Activated naive CD8-positive, alpha-beta T cell treated with anti-CD3 and anti-CD28 coated beads for 36 hours (primary cell): ENCODE data around the gene TENM3. TPM values are rescaled to one million over a fixed set of nuclear protein-coding genes. Genes with fewer than 3 reads are reported as not detected.

Experiments used
- DNase-seq: peaks from one replicate; pipeline ENCODE4 v3.0.0; 2021
- H3K27ac Mint-ChIP-seq: one replicate; pipeline ENCODE4 v1.8.0; 2022; ENCODE audit warnings: mild to moderate bottlenecking, moderate library complexity, mixed read lengths
- H3K27me3 Mint-ChIP-seq: one replicate; pipeline ENCODE4 v1.8.0; 2022; ENCODE audit warnings: mild to moderate bottlenecking, mixed read lengths
- H3K36me3 Mint-ChIP-seq: one replicate; pipeline ENCODE4 v1.8.0; 2021; ENCODE audit warnings: mild to moderate bottlenecking, mixed read lengths
- H3K4me1 Mint-ChIP-seq: one replicate; pipeline ENCODE4 v1.8.0; 2021; ENCODE audit warnings: mixed read lengths
- H3K4me3 Mint-ChIP-seq: one replicate; pipeline ENCODE4 v1.8.0; 2022; ENCODE audit warnings: mild to moderate bottlenecking, moderate library complexity, mixed read lengths
- H3K9me3 Mint-ChIP-seq: one replicate; pipeline ENCODE4 v1.8.0; 2022; ENCODE audit warnings: mixed read lengths
- total RNA-seq, 2 experiments: library from RNA; stranded (reverse); gene quantifications; one replicate each; pipeline ENCODE4 v1.2.3, GENCODE V29; 2021

TENM3 gene
- total RNA-seq, 2 experiments from 2014 or later = not detected

- Mint-ChIP-seq H3K9me3 (no peaks in the 10 kb centered on the region), H3K27ac (no peak overlapping the region), H3K27me3 (no peaks in the 10 kb centered on the region), H3K4me1 (no peaks in the 10 kb centered on the region), H3K4me3 (no peak overlapping the region), H3K36me3 (no peaks in the 10 kb centered on the region)
- DNase-seq = no peak
Observed at GRCh38 chr4:182257016-182257415, 13.8 kb downstream of the TENM3 start.

DNA sequence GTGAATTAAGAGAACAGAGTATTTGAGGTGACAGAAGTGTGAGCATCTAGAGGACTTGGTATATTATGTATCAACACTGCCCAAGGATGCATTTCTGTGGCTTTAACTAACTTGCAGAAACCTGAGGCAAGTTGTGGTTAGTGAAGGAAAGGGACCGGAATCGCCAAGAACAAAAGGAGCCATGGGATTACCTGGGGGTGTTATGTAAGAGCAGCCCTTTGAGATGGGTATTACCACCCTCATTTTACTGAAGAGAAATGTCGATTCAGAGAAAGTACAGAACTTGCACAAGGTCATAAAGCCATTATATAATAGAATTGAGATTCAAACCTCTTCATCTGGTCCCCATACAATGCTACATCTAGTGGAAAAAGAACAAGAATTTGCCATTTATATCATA is 14.3 kb downstream of the TENM3 start:
- H3K27ac Mint-ChIP-seq = no peak overlapping the region
- no peaks in the 10 kb centered on the region for H3K9me3 Mint-ChIP-seq
- H3K4me1 Mint-ChIP-seq = no peaks in the 10 kb centered on the region

GRCh38 chr4:182258441-182259000 is 15.3 kb downstream of the TENM3 start:
- Mint-ChIP-seq H3K4me1 (no peaks in the 10 kb centered on the region), H3K27ac (no peak overlapping the region), H3K4me3 (no peak overlapping the region), H3K9me3 (no peaks in the 10 kb centered on the region), H3K27me3 (no peaks in the 10 kb centered on the region), H3K36me3 (no peaks in the 10 kb centered on the region)
- DNase-seq = no peak

More for the DNA sequence above, 14.3 kb downstream of the TENM3 start:
- H3K4me3 Mint-ChIP-seq = no peak overlapping the region
- no peaks in the 10 kb centered on the region for H3K36me3 Mint-ChIP-seq
- H3K27me3 Mint-ChIP-seq = no peaks in the 10 kb centered on the region
- no peak for DNase-seq

DNA sequence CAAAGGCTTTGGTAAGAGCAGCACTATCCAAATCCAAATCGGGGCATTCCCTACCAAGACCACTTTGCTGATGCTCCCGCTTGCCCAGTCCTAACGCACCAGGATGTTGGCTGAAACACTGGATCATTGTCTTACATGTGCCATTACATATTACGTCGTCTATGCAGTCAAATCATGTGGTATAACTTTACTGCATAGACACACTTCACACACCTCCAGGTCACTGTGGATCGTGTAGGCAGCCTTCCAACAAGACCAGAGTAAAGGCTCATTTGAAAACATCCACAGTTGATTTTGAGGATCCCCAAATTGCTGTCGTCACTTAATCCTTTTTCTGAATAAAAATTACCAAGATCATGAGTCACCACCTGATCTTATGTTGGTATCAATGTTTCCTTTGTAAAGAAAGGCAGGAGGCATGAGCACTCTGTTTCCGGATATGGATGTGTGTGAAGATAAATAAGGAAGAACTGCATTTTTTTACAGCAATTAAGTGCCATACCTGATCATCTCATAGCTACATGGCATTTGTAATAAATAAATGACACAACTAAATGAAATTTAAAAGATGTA is 18.5 kb downstream of the TENM3 start:
- Mint-ChIP-seq H3K4me1 (no peaks in the 10 kb centered on the region), H3K4me3 (no peak overlapping the region), H3K9me3 (no peaks in the 10 kb centered on the region), H3K36me3 (no peaks in the 10 kb centered on the region), H3K27ac (no peak overlapping the region), H3K27me3 (no peaks in the 10 kb centered on the region)
- no peak for DNase-seq

DNA sequence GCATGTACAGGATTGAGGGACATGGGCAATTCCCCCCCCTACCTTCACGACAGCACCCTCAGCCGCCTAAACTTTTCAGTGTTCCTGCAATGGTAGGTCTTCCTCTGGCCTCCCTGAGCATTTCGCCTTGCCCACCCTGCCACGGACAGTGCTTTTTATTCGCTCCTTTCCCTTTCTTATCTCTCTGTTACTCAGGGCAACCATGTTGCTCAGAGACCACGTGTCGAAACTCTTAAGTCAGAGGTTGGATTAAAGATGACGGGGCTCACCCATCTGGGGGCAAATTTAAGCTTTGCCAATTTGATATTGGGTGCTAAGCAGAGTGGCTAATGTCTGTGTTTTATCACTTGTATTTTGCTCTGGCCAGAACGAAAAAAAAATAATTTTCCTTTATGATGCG is 20.4 kb downstream of the TENM3 start:
- no peak for DNase-seq
- no peaks in the 10 kb centered on the region for H3K27me3 Mint-ChIP-seq
- no peaks in the 10 kb centered on the region for H3K36me3 Mint-ChIP-seq
- no peaks in the 10 kb centered on the region for H3K4me1 Mint-ChIP-seq
- no peak overlapping the region for H3K4me3 Mint-ChIP-seq
- H3K27ac Mint-ChIP-seq = no peak overlapping the region
- H3K9me3 Mint-ChIP-seq = no peaks in the 10 kb centered on the region

- Mint-ChIP-seq H3K4me3 (no peak overlapping the region), H3K27me3 (no peaks in the 10 kb centered on the region), H3K36me3 (no peaks in the 10 kb centered on the region), H3K9me3 (no peaks in the 10 kb centered on the region), H3K27ac (no peak overlapping the region), H3K4me1 (no peaks in the 10 kb centered on the region)
- DNase-seq = no peak
Observed at GRCh38 chr4:182264139-182264752, 21.0 kb downstream of the TENM3 start.

GRCh38 chr4:182265881-182266280 is 22.7 kb downstream of the TENM3 start:
- H3K4me3 Mint-ChIP-seq = no peak overlapping the region
- H3K27ac Mint-ChIP-seq = no peak overlapping the region
- DNase-seq = no peak
- no peaks in the 10 kb centered on the region for H3K4me1 Mint-ChIP-seq
- no peaks in the 10 kb centered on the region for H3K36me3 Mint-ChIP-seq
- H3K27me3 Mint-ChIP-seq = no peaks in the 10 kb centered on the region
- H3K9me3 Mint-ChIP-seq = no peaks in the 10 kb centered on the region

GRCh38 chr4:182267048-182267447 is 23.8 kb downstream of the TENM3 start:
- no peak overlapping the region for H3K4me3 Mint-ChIP-seq
- no peak overlapping the region for H3K27ac Mint-ChIP-seq
- H3K36me3 Mint-ChIP-seq = no peaks in the 10 kb centered on the region
- DNase-seq = no peak
- H3K9me3 Mint-ChIP-seq = no peaks in the 10 kb centered on the region
- H3K4me1 Mint-ChIP-seq = no peaks in the 10 kb centered on the region
- H3K27me3 Mint-ChIP-seq = no peaks in the 10 kb centered on the region

DNA sequence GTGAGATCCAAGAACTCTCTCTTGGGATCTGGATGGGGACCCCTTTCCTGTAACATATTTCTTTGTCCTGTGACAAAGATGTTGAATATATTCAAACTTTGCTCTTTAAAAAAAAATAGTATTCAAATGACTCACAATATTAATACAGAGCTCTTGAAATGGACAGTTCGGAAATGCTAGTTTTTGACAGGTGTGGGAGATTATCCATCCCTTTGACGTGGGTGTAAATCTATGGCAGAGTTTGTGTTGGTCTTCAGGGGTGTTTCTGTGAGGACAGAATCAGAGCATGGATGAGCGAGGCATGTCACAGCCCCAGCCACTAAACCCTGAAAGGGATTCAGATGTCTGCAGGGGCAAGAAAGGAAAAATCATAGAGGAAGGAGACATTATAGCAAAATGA is 25.8 kb downstream of the TENM3 start:
- Mint-ChIP-seq H3K4me1 (no peaks in the 10 kb centered on the region), H3K27me3 (no peaks in the 10 kb centered on the region), H3K9me3 (no peaks in the 10 kb centered on the region), H3K4me3 (no peak overlapping the region), H3K27ac (no peak overlapping the region), H3K36me3 (no peaks in the 10 kb centered on the region)
- DNase-seq = no peak

DNA sequence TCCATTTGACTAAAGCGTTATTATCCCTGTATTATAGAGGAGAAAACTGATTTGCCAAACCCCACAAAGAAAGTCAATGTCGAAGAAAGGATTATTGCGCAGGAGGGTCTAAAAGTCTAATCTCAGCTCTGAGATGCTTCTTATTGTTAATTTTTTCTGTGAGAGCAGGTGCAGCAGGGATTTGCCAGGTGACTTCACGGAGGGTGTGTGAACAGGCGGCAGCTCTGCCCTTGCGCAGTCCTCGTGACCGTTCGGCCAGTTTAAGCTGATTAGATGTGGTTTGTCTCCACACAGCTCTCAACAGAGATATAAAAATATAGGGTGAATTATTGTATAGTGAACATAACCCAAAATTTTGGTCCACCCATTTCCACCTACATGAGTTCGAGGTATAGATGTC is 28.5 kb downstream of the TENM3 start:
- no peak overlapping the region for H3K27ac Mint-ChIP-seq
- H3K9me3 Mint-ChIP-seq = no peaks in the 10 kb centered on the region
- no peaks in the 10 kb centered on the region for H3K4me1 Mint-ChIP-seq
- H3K36me3 Mint-ChIP-seq = no peaks in the 10 kb centered on the region
- H3K27me3 Mint-ChIP-seq = no peaks in the 10 kb centered on the region
- no peak for DNase-seq
- no peak overlapping the region for H3K4me3 Mint-ChIP-seq

DNA sequence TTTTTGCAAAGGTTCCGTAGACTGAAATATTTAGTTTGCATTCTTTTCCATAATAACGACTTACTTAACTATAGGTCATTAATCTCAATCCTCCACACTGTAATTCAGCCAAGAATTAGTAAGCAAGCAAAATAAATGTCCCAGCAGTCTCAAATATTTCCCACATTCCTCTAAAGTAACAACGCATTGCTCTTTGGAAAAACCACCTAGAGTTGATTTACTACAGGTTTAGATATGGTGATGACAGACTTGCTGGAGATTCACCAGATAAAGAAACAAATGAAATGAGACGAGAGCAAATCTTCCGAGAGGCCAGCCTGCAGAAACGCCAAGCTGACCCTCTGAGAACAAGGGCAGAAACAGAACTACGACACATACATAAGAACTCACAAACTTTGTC is 28.9 kb downstream of the TENM3 start:
- H3K36me3 Mint-ChIP-seq = no peaks in the 10 kb centered on the region
- DNase-seq = no peak
- no peaks in the 10 kb centered on the region for H3K27me3 Mint-ChIP-seq
- H3K4me1 Mint-ChIP-seq = no peaks in the 10 kb centered on the region
- H3K27ac Mint-ChIP-seq = no peak overlapping the region
- no peak overlapping the region for H3K4me3 Mint-ChIP-seq
- no peaks in the 10 kb centered on the region for H3K9me3 Mint-ChIP-seq

- H3K27ac Mint-ChIP-seq = no peak overlapping the region
- no peak overlapping the region for H3K4me3 Mint-ChIP-seq
- H3K36me3 Mint-ChIP-seq = no peaks in the 10 kb centered on the region
- no peaks in the 10 kb centered on the region for H3K27me3 Mint-ChIP-seq
- H3K4me1 Mint-ChIP-seq = no peaks in the 10 kb centered on the region
- H3K9me3 Mint-ChIP-seq = no peaks in the 10 kb centered on the region
- DNase-seq = no peak
Observed at GRCh38 chr4:182273191-182273935, 30.2 kb downstream of the TENM3 start.

DNA sequence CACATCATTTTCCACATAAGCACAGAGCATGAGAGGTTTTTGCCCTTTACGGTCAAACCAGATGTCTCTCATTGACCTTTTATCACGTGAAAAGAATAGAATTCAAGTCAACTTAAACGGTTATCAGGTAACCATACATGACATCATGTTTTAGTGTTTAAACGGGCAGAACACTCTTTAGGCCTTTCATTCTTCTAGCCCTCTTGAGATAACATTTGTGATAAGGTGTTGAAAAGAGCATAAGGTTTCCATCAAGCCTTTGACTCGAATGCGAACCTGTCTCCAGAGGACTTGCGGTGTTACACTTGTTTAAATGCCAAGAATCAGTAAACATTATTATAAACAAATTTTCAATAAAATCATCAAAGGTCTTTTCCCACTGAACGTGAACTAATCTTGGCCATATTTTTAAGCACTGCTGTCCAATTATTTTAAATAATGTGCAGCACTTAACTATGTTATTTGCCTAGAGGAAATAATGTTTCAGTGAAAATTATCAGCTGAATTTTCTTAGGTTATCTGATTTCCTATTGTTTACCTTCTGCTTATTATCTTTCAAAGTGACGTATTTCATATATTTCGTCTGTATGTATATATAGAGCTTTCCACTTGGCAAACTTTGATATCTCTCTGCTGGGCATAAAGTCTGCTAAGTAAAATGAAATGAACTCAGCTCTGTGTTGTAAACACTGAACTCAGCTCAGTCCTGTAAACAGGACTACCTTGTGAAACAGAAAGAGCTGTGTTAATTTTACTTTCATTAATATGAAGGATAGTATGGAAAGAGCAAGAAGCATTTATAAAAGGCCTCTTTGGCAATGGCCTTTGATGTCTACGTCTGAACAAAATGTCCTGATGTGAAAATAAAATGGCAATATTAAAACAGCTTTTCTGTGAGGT is 33.3 kb downstream of the TENM3 start:
- no peak for DNase-seq
- Mint-ChIP-seq H3K4me1 (no peaks in the 10 kb centered on the region), H3K27ac (no peak overlapping the region), H3K27me3 (no peaks in the 10 kb centered on the region), H3K9me3 (no peaks in the 10 kb centered on the region), H3K36me3 (no peaks in the 10 kb centered on the region), H3K4me3 (no peak overlapping the region)

GRCh38 chr4:182277377-182277776 is 34.2 kb downstream of the TENM3 start:
- no peak overlapping the region for H3K27ac Mint-ChIP-seq
- H3K36me3 Mint-ChIP-seq = no peaks in the 10 kb centered on the region
- no peak overlapping the region for H3K4me3 Mint-ChIP-seq
- H3K9me3 Mint-ChIP-seq = no peaks in the 10 kb centered on the region
- no peaks in the 10 kb centered on the region for H3K4me1 Mint-ChIP-seq
- DNase-seq = no peak
- H3K27me3 Mint-ChIP-seq = no peaks in the 10 kb centered on the region

DNA sequence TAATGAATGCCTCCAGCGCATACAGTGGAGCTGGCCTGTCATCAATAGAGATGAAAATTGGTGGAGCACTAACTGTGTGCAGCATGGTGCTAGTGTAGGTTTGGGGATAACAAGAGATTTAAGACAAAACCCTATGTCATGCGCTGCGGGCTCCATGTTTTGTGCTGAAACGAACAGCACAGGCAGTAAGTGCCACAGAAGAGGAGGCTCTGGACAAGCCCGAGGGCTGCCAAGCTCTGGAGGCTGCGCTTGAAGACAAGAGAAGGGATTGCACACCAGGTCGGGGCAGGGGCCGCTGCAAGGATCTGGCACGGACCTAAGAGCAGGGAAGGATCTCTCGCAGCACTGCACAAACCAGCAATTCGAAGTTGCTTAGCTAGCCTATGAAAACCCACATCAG is 35.5 kb downstream of the TENM3 start:
- Mint-ChIP-seq H3K27ac (no peak overlapping the region), H3K36me3 (no peaks in the 10 kb centered on the region), H3K9me3 (no peaks in the 10 kb centered on the region), H3K4me1 (no peaks in the 10 kb centered on the region), H3K4me3 (no peak overlapping the region), H3K27me3 (no peaks in the 10 kb centered on the region)
- no peak for DNase-seq
